Erythroblast (primary cell): ENCODE results near the gene TCAP.

Experiments
- GATA1 ChIP-seq: IDR thresholded peaks from 2 replicates; pipeline ENCODE4 v1.6.1; 2011; ENCODE audit warnings: low read depth, mild to moderate bottlenecking, control low read depth, low read length, moderate library complexity
- POLR2A ChIP-seq: IDR thresholded peaks from 2 replicates; pipeline ENCODE4 v1.6.1; 2011; ENCODE audit warnings: mild to moderate bottlenecking, low read length

- TF ChIP-seq POLR2A (no peak), GATA1 (no peak)
Observed at GRCh38 chr17:39663688-39664580, 1.2 kb upstream of the TCAP start.
